GM12878 (cell line): ENCODE measurements around the gene AP4E1. TPM values are rescaled to one million over a fixed set of nuclear protein-coding genes. Genes with fewer than 3 reads are reported as not detected.

Source experiments
- CBX5 ChIP-seq: sonication (generic); IDR thresholded peaks from 2 replicates; pipeline ENCODE4 v1.6.1; 2016; ENCODE audit warnings: low read depth, moderate library complexity, mild to moderate bottlenecking, inconsistent platforms
- E2F8 ChIP-seq: fragments of 450-650 bp; IDR thresholded peaks from 2 replicates; pipeline ENCODE4 v1.6.1; 2018; ENCODE audit warnings: mild to moderate bottlenecking, low read depth, moderate library complexity; ENCODE audit not compliant: partially characterized antibody
- FOXK2 ChIP-seq: fragments of 450-650 bp; IDR thresholded peaks from 2 replicates; pipeline ENCODE4 v1.6.1; 2017; ENCODE audit warnings: mild to moderate bottlenecking, moderate library complexity
- HCFC1 ChIP-seq: fragments of 150-350 bp; IDR thresholded peaks from 2 replicates; pipeline ENCODE4 v1.6.1; 2014; ENCODE audit warnings: low read length
- JUNB ChIP-seq: IDR thresholded peaks from 2 replicates; pipeline ENCODE4 v1.6.1; 2016; ENCODE audit warnings: antibody characterized with exemption, mild to moderate bottlenecking
- NFYA ChIP-seq: IDR thresholded peaks from 2 replicates; pipeline ENCODE4 v1.6.1; 2011; ENCODE audit warnings: low read depth, mild to moderate bottlenecking, low read length, improper control_type of control experiment, borderline replicate concordance
- NKRF ChIP-seq: fragments of 450-650 bp; conservative IDR thresholded peaks from 2 replicates; pipeline ENCODE4 v1.6.1; 2017; ENCODE audit warnings: mild to moderate bottlenecking, moderate library complexity
- SMAD5 ChIP-seq: IDR thresholded peaks from 2 replicates; pipeline ENCODE4 v1.6.1; 2016; ENCODE audit warnings: antibody characterized with exemption, low read depth
- ZBTB4 ChIP-seq: fragments of 450-650 bp; formaldehyde crosslinking; IDR thresholded peaks from 2 replicates; pipeline ENCODE4 v1.4.0; 2022; ENCODE audit warnings: mild to moderate bottlenecking, moderate library complexity
- polyA plus RNA-seq, 11 experiments: library from polyadenylated mRNA; depleted of rRNA in 4 of 11; unstranded in 6 of 11; stranded (reverse) in 5 of 11; fragments of >200 nt; fragmentation: Nextera tagmentation in 4 of 11; fragmentation: Illumina TruSeq in 1 of 11; extraction: Ambion mirVana in 4 of 11; extraction: Trizol in 1 of 11; gene quantifications; 1 replicate in 1 of 11; 2 replicates in 10 of 11; pipeline versions ENCODE4 v1.2.1 to v1.2.3, GENCODE V29; 2011 to 2016; ENCODE audit warnings: inconsistent platforms in 2 of 11, missing spikeins in 2 of 11, low read depth in 1 of 11
- total RNA-seq, 4 experiments: library from RNA; depleted of rRNA in 3 of 4; stranded (reverse); fragments of >200 nt in 3 of 4; fragmentation: Illumina TruSeq in 1 of 4; extraction: Trizol in 1 of 4; gene quantifications; 2 replicates each; pipeline versions ENCODE4 v1.2.1 to v1.2.3, GENCODE V29; 2013 to 2021

Gene AP4E1
- total and polyA plus RNA-seq, 10 of the 15 experiments (the other 5 are each of a cell fraction or from before 2014, with no cell fraction given): 1.2 to 11.4 (median 6.7) TPM

- TF ChIP-seq ZBTB4 (CRISPR knock-in tag) (no peak), HCFC1 (no peak), CBX5 (no peak), NFYA (no peak), NKRF (no peak), JUNB (no peak), SMAD5 (no peak), E2F8 (no peak), FOXK2 (no peak)
Observed at GRCh38 chr15:50904211-50904610, 4.3 kb upstream of the AP4E1 start (continued).
